Measurements from ENCODE around the gene GRAMD1B.

GRCh38 chr11:123509737-123510578 lies 79.9 kb downstream of the GRAMD1B start:
- TF ChIP-seq CTCF (IDR thresholded peaks at IDR 0.05; ENCODE audit: borderline replicate concordance, extremely low read depth, low read length, poor library complexity, severe bottlenecking), result no peak
- TF ChIP-seq EZH2 (IDR thresholded peaks at IDR 0.05; ENCODE audit: borderline replicate concordance, low read depth, low read length, severe bottlenecking), result no peak
